HCT116 (cell line): ENCODE measurements around the gene KRTAP12-1. TPM values are rescaled to one million over a fixed set of nuclear protein-coding genes. Genes with fewer than 3 reads are reported as not detected.
"Not testable (repeated sequence)": the region's sequence is repeated elsewhere in the genome, so short reads cannot be mapped to it uniquely, and the experiment has no call there.

Experiments used
- ATAC-seq: fragments of 200-7000 bp; cut with Tn5 transposase; 2 replicates; pipeline ENCODE4 v1.9.1; 2020; ENCODE audit warnings: mild to moderate bottlenecking, moderate library complexity
- BruUV-seq: library from RNA; stranded (reverse); fragments of 400-500 nt; replicated peaks from 2 replicates; lab custom pipeline; 2021; lab: Mats Ljungman, UMichigan
- CTCF ChIA-PET: fragments of 300-600 bp; sonication (Branson Sonifier 250); formaldehyde crosslinking; loops from one replicate; lab custom pipeline; 2021; ENCODE audit warnings: antibody characterized with exemption; lab: Charles Lee
- POLR2A ChIA-PET: fragments of 300-600, 350-600 bp; sonication (Branson Sonifier 250); formaldehyde crosslinking; loops from one replicate; lab custom pipeline; 2021; ENCODE audit warnings: antibody characterized with exemption; lab: Charles Lee
- RAD21 ChIA-PET, 2 experiments: fragments of 300-600 bp; sonication (Branson Sonifier 250); formaldehyde crosslinking; loops; one replicate each; lab custom pipeline; 2023; ENCODE audit warnings: low total read pairs in 2 of 2; ENCODE audit not compliant: uncharacterized antibody in 2 of 2, unreplicated experiment in 2 of 2, low non-redundant PET in 1 of 2; lab: Charles Lee
- DNase-seq: peaks from one replicate; pipeline ENCODE4 v3.0.0-alpha.2; 2010; ENCODE audit warnings: low read depth, low spot score
- H2AFZ ChIP-seq: fragments of 200-600 bp; shearing (Covaris generic), sonication (generic); 2 replicates; pipeline ENCODE4 v1.6.1; 2017; ENCODE audit warnings: low read depth, mixed run types, mixed read lengths, antibody characterized with exemption, low read length; ENCODE audit not compliant: poor library complexity, severe bottlenecking
- H3K27ac ChIP-seq: 2 replicates; pipeline ENCODE4 v1.5.1; 2012; ENCODE audit warnings: low read depth, low read length
- H3K27me3 ChIP-seq: fragments of 200-600 bp; sonication (generic); 2 replicates; pipeline ENCODE4 v1.6.1; 2016; ENCODE audit warnings: mixed run types, low read length, mixed read lengths; ENCODE audit not compliant: insufficient read depth
- H3K36me3 ChIP-seq, 2 experiments: fragments of 200-500 bp in 1 of 2; fragments of 200-600 bp in 1 of 2; sonication (Bioruptor generic) in 1 of 2; sonication (generic) in 1 of 2; 2 replicates each; pipeline versions ENCODE4 v1.5.1 to v1.6.1; 2014 to 2016; ENCODE audit warnings: low read length in 2 of 2, inconsistent platforms in 1 of 2, mixed read lengths in 1 of 2, mixed run types in 1 of 2; ENCODE audit not compliant: insufficient read depth in 2 of 2, control insufficient read depth in 1 of 2
- H3K4me1 ChIP-seq, 2 experiments: fragments of 200-600 bp in 1 of 2; sonication (generic) in 1 of 2; 2 replicates each; pipeline versions ENCODE4 v1.5.1 to v1.6.1; 2012 to 2017; ENCODE audit warnings: low read length in 2 of 2, inconsistent platforms in 1 of 2, mild to moderate bottlenecking in 1 of 2, mixed read lengths in 1 of 2, mixed run types in 1 of 2, moderate library complexity in 1 of 2; ENCODE audit not compliant: insufficient read depth in 2 of 2, control insufficient read depth in 1 of 2
- H3K4me2 ChIP-seq: fragments of 200-600 bp; sonication (generic); 2 replicates; pipeline ENCODE4 v1.6.1; 2017; ENCODE audit warnings: mixed run types, low read length, mixed read lengths
- H3K4me3 ChIP-seq, 2 experiments: fragments of 200-600 bp in 1 of 2; sonication (generic) in 1 of 2; replicated peaks in 1 of 2; 2 replicates each; pipeline ENCODE4 v1.5.1; 2011 to 2016; ENCODE audit warnings: low read length in 2 of 2, control low read depth in 1 of 2, low read depth in 1 of 2, mild to moderate bottlenecking in 1 of 2, mixed read lengths in 1 of 2, mixed run types in 1 of 2
- H3K79me2 ChIP-seq: fragments of 200-600 bp; sonication (generic); 2 replicates; pipeline ENCODE4 v1.6.1; 2017; ENCODE audit warnings: mild to moderate bottlenecking, mixed run types, low read length, moderate library complexity, mixed read lengths; ENCODE audit not compliant: insufficient read depth
- H3K9ac ChIP-seq: fragments of 200-600 bp; sonication (generic); 2 replicates; pipeline ENCODE4 v1.6.1; 2016; ENCODE audit warnings: low read length, mixed read lengths
- H3K9me2 ChIP-seq: fragments of 200-600 bp; sonication (generic), shearing (Covaris generic); 2 replicates; pipeline ENCODE4 v1.6.1; 2017; ENCODE audit warnings: mixed run types, mild to moderate bottlenecking, moderate library complexity; ENCODE audit not compliant: insufficient read depth
- H3K9me3 ChIP-seq, 2 experiments: fragments of 200-500 bp in 1 of 2; fragments of 200-600 bp in 1 of 2; sonication (Bioruptor generic) in 1 of 2; sonication (generic) in 1 of 2; 2 replicates each; pipeline ENCODE4 v1.6.1; 2014 to 2017; ENCODE audit warnings: low read length in 2 of 2, mixed read lengths in 2 of 2, inconsistent platforms in 1 of 2, low read depth in 1 of 2, mild to moderate bottlenecking in 1 of 2, mixed run types in 1 of 2, moderate library complexity in 1 of 2; ENCODE audit not compliant: control insufficient read depth in 1 of 2, insufficient read depth in 1 of 2
- H4K20me1 ChIP-seq: fragments of 200-600 bp; sonication (generic), shearing (Covaris generic); 2 replicates; pipeline ENCODE4 v1.6.1; 2017; ENCODE audit warnings: mixed run types, mild to moderate bottlenecking, moderate library complexity; ENCODE audit not compliant: insufficient read depth
- ATF3 ChIP-seq: IDR thresholded peaks from 2 replicates; pipeline ENCODE4 v1.6.1; 2012
- EGR1 ChIP-seq: IDR thresholded peaks from 2 replicates; pipeline ENCODE4 v1.6.1; 2012; ENCODE audit warnings: low read depth
- EZH2 ChIP-seq: fragments of 200-600 bp; sonication (generic); IDR thresholded peaks from 2 replicates; pipeline ENCODE4 v1.6.1; 2017; ENCODE audit warnings: antibody characterized with exemption, mixed run types
- FOSL1 ChIP-seq: IDR thresholded peaks from 2 replicates; pipeline ENCODE4 v1.6.1; 2012; ENCODE audit warnings: low read depth
- JUND ChIP-seq: IDR thresholded peaks from 2 replicates; pipeline ENCODE4 v1.6.1; 2012
- MAX ChIP-seq: IDR thresholded peaks from 2 replicates; pipeline ENCODE4 v1.6.1; 2012
- POLR2A ChIP-seq: IDR thresholded peaks from 2 replicates; pipeline ENCODE4 v1.7.0; 2011; ENCODE audit warnings: borderline replicate concordance; ENCODE audit not compliant: insufficient read depth, insufficient read length; ENCODE audit errors: extremely low read depth
- POLR2AphosphoS5 ChIP-seq: IDR thresholded peaks from 2 replicates; pipeline ENCODE4 v1.6.1; 2011; ENCODE audit warnings: mild to moderate bottlenecking, low read depth, low read length, moderate library complexity
- REST ChIP-seq: IDR thresholded peaks from 2 replicates; pipeline ENCODE4 v1.6.1; 2012; ENCODE audit warnings: low read depth
- SIN3A ChIP-seq: IDR thresholded peaks from 2 replicates; pipeline ENCODE4 v1.6.1; 2012; ENCODE audit warnings: low read depth
- SP1 ChIP-seq: IDR thresholded peaks from 2 replicates; pipeline ENCODE4 v1.6.1; 2012; ENCODE audit warnings: low read depth
- SRF ChIP-seq: IDR thresholded peaks from 2 replicates; pipeline ENCODE4 v1.6.1; 2012; ENCODE audit warnings: low read depth
- TCF7L2 ChIP-seq: IDR thresholded peaks from 2 replicates; pipeline ENCODE4 v1.7.0; 2011; ENCODE audit warnings: borderline replicate concordance, inconsistent platforms; ENCODE audit not compliant: insufficient read depth, insufficient read length; ENCODE audit errors: extremely low read depth
- YY1 ChIP-seq: IDR thresholded peaks from 2 replicates; pipeline ENCODE4 v1.6.1; 2011; ENCODE audit warnings: low read length, low read depth, moderate library complexity, mild to moderate bottlenecking; ENCODE audit not compliant: insufficient replicate concordance; ENCODE audit errors: extremely low read depth
- ZBTB33 ChIP-seq: IDR thresholded peaks from 2 replicates; pipeline ENCODE4 v1.6.1; 2011; ENCODE audit warnings: mild to moderate bottlenecking, low read length, moderate library complexity; ENCODE audit not compliant: insufficient replicate concordance; ENCODE audit errors: extremely low read depth
- ZFX ChIP-seq: fragments of 450-650 bp; IDR thresholded peaks from 2 replicates; pipeline ENCODE4 v1.6.1; 2017
- intact Hi-C: fragments of 100-400 bp; cut with micrococcal nuclease; formaldehyde crosslinking; loops from 2 replicates; pipeline ENCODE4 v1.10.0; 2022
- total RNA-seq: library from RNA; stranded (reverse); gene quantifications from one replicate; pipeline ENCODE4 v1.2.1, GENCODE V29; 2021; ENCODE audit not compliant: unreplicated experiment

The KRTAP12-1 gene
- total RNA-seq, 1 experiment from 2014 or later: not detected

GRCh38 chr21:44661567-44661966, 20.4 kb downstream of the KRTAP12-1 start:
- ATAC-seq, H3K27me3 ChIP-seq, H2AFZ ChIP-seq, BruUV-seq, H3K4me1 ChIP-seq, H3K9me2 ChIP-seq, RAD21 ChIA-PET, H3K4me2 ChIP-seq, H3K9me3 ChIP-seq, POLR2A ChIA-PET, intact Hi-C loops, DNase-seq, H3K4me3 ChIP-seq, CTCF ChIA-PET, H3K9ac ChIP-seq, H4K20me1 ChIP-seq, H3K79me2 ChIP-seq, H3K36me3 ChIP-seq, H3K27ac ChIP-seq: not testable (repeated sequence)

- H2AFZ ChIP-seq: no peak overlapping the region
- CTCF ChIA-PET: no interaction called here
- H3K79me2 ChIP-seq: no peaks in the 10 kb centered on the region
- H4K20me1 ChIP-seq: no peaks in the 10 kb centered on the region
- POLR2A ChIA-PET: no interaction called here
- no TSS peak for BruUV-seq
- no peaks in the 10 kb centered on the region for H3K4me1 ChIP-seq
- DNase-seq: no peak
- ATAC-seq: no peak
- H3K4me3 ChIP-seq: no peak overlapping the region
- H3K27ac ChIP-seq: no peak overlapping the region
- RAD21 ChIA-PET: no interaction called here
- no peaks in the 10 kb centered on the region for H3K9me3 ChIP-seq
- no peaks in the 10 kb centered on the region for H3K36me3 ChIP-seq
- intact Hi-C loops: no loop called here
- H3K9ac ChIP-seq: no peak overlapping the region
- no peak overlapping the region for H3K4me2 ChIP-seq
- H3K27me3 ChIP-seq: no peaks in the 10 kb centered on the region
- no peak for TF ChIP-seq POLR2AphosphoS5
- no peak for TF ChIP-seq MAX
- no peak for TF ChIP-seq TCF7L2
- TF ChIP-seq POLR2A: no peak
- no peak for TF ChIP-seq SIN3A
- TF ChIP-seq SRF: no peak
- no peak for TF ChIP-seq ZFX
- no peak for TF ChIP-seq EZH2
- no peak for TF ChIP-seq JUND
- TF ChIP-seq ATF3: no peak
- TF ChIP-seq EGR1: no peak
- no peak for TF ChIP-seq REST
- TF ChIP-seq ZBTB33: no peak
- TF ChIP-seq SP1: no peak
- TF ChIP-seq YY1: no peak
- TF ChIP-seq FOSL1: no peak
- TF ChIP-seq, all 23 proteins: peak for 0
- no peaks in the 10 kb centered on the region for H3K9me2 ChIP-seq
These were observed 22.9 kb downstream of the KRTAP12-1 start for GRCh38 chr21:44658913-44659595.
